PC-9 (cell line): ENCODE measurements around the gene MOB3B.

ENCODE experiments used
- EZH2 ChIP-seq: fragments of 200-600 bp; sonication (generic); IDR thresholded peaks from 2 replicates; pipeline ENCODE4 v1.8.0; 2017; ENCODE audit warnings: antibody characterized with exemption, low read depth
- TF ChIP-seq, protein P1 (sequence below): fragments of 200-600 bp; sonication (generic); conservative IDR thresholded peaks from 2 replicates; pipeline ENCODE4 v1.6.1; 2017; ENCODE audit warnings: mixed run types, antibody characterized with exemption, mild to moderate bottlenecking, moderate library complexity

- TF ChIP-seq, protein P1, sequence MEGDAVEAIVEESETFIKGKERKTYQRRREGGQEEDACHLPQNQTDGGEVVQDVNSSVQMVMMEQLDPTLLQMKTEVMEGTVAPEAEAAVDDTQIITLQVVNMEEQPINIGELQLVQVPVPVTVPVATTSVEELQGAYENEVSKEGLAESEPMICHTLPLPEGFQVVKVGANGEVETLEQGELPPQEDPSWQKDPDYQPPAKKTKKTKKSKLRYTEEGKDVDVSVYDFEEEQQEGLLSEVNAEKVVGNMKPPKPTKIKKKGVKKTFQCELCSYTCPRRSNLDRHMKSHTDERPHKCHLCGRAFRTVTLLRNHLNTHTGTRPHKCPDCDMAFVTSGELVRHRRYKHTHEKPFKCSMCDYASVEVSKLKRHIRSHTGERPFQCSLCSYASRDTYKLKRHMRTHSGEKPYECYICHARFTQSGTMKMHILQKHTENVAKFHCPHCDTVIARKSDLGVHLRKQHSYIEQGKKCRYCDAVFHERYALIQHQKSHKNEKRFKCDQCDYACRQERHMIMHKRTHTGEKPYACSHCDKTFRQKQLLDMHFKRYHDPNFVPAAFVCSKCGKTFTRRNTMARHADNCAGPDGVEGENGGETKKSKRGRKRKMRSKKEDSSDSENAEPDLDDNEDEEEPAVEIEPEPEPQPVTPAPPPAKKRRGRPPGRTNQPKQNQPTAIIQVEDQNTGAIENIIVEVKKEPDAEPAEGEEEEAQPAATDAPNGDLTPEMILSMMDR, result no peak
- no peak for TF ChIP-seq EZH2
Measured at GRCh38 chr9:27540502-27540901, 10.9 kb upstream of the MOB3B start.
